ENCODE data around the gene KCP.

Gene KCP

GRCh38 chr7:128842674-128843641 lies 67.6 kb downstream of the KCP start:
- TF ChIP-seq POLR2A (IDR thresholded peaks at IDR 0.05; ENCODE audit: extremely low read depth, insufficient read length) (no peak), CTCF (IDR thresholded peaks at IDR 0.05; ENCODE audit: low read depth, low read length) (no peak), MYC (IDR thresholded peaks at IDR 0.05; ENCODE audit: low read depth, low read length) (no peak), MAX (IDR thresholded peaks at IDR 0.05; ENCODE audit: low read depth, low read length) (no peak)
- no peak overlapping the region for H3K4me3 ChIP-seq (ENCODE audit: low read depth, low read length)
- DNase-seq (ENCODE audit: low read depth), result no peak

GRCh38 chr7:128841921-128842673 lies 68.4 kb downstream of the KCP start:
- no peak overlapping the region for H3K4me3 ChIP-seq (ENCODE audit: low read depth, low read length)
- peak; percentile 93 for TF ChIP-seq MAX (IDR thresholded peaks at IDR 0.05; ENCODE audit: low read depth, low read length)
- TF ChIP-seq CTCF (IDR thresholded peaks at IDR 0.05; ENCODE audit: low read depth, low read length), result peak; percentile 70
- peak; percentile 86 for TF ChIP-seq MYC (IDR thresholded peaks at IDR 0.05; ENCODE audit: low read depth, low read length)
- TF ChIP-seq POLR2A (IDR thresholded peaks at IDR 0.05; ENCODE audit: extremely low read depth, insufficient read length), result no peak
- DNase-seq (ENCODE audit: low read depth), result peak; percentile 76

GRCh38 chr7:128841171-128841690 lies 69.3 kb downstream of the KCP start:
- no peak for TF ChIP-seq CTCF (IDR thresholded peaks at IDR 0.05; ENCODE audit: low read depth, low read length)
- DNase-seq (ENCODE audit: low read depth), result no peak
- H3K4me3 ChIP-seq (ENCODE audit: low read depth, low read length), result no peak overlapping the region

- no peak overlapping the region for H3K4me3 ChIP-seq (ENCODE audit: low read depth, low read length)
- no peak for DNase-seq (ENCODE audit: low read depth)
- TF ChIP-seq POLR2A (IDR thresholded peaks at IDR 0.05; ENCODE audit: extremely low read depth, insufficient read length), result no peak
- TF ChIP-seq MAX (IDR thresholded peaks at IDR 0.05; ENCODE audit: low read depth, low read length), result no peak
- no peak for TF ChIP-seq CTCF (IDR thresholded peaks at IDR 0.05; ENCODE audit: low read depth, low read length)
- no peak for TF ChIP-seq MYC (IDR thresholded peaks at IDR 0.05; ENCODE audit: low read depth, low read length)
These were observed 70.0 kb downstream of the KCP start for GRCh38 chr7:128840326-128841170.

- no peak for DNase-seq (ENCODE audit: low read depth)
- TF ChIP-seq POLR2A (IDR thresholded peaks at IDR 0.05; ENCODE audit: extremely low read depth, insufficient read length) (no peak), CTCF (IDR thresholded peaks at IDR 0.05; ENCODE audit: low read depth, low read length) (no peak), MAX (IDR thresholded peaks at IDR 0.05; ENCODE audit: low read depth, low read length) (no peak), MYC (IDR thresholded peaks at IDR 0.05; ENCODE audit: low read depth, low read length) (no peak)
- H3K4me3 ChIP-seq (ENCODE audit: low read depth, low read length), result no peak overlapping the region
These were observed 70.7 kb downstream of the KCP start for GRCh38 chr7:128839751-128840177.

Data from NB4 (cell line).